HG03469 (cell line): ENCODE results near the gene HYOU1.
"Not testable (repeated sequence)": the region's sequence is repeated elsewhere in the genome, so short reads cannot be mapped to it uniquely, and the experiment has no call there.

Experiments
- ATAC-seq: cut with Tn5 transposase; IDR thresholded peaks from one replicate; pipeline ENCODE4 v1.9.1; 2021; ENCODE audit warnings: mild to moderate bottlenecking, moderate library complexity, moderate number of reproducible peaks; ENCODE audit not compliant: unreplicated experiment

Gene HYOU1

DNA sequence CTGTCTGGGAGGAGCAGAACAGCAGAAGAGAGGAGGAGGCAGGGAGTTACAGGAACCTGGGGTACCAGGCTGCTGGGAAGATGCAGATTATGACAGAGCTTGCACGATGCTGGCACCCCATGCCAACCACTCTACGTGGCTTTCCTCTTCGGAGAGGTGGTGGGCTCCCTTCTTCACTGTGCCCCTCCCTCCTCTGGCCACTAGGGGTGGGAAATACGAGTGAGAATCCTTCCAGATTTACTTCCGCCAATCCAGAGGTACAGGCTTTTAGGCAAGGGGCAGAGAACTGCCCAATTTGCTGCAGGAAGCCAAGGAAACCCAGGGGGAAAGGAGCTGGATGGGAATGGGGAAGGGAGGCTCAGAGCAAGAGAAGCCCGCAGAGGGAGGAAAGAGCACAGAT, 12.3 kb downstream of the HYOU1 start:
- no peak for ATAC-seq

DNA sequence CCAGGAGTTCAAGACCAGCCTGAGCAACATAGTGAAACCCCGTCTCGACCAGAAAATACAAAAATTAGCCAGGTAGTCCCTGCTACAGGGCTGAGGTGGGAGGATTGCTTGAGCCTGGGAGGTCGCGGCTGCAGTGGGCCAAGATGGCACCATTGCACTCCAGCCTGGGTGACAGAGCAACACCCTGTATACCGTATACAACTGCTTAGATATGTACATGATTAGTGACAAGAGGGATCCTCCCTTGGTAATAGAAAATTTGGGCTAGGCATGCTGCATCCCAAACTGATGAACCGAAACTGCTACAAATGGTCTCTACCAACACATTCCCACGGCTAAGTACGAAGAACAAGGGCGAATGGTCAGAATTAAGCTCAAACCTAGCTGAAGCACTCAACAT, 14.1 kb downstream of the HYOU1 start:
- no peak for ATAC-seq

DNA sequence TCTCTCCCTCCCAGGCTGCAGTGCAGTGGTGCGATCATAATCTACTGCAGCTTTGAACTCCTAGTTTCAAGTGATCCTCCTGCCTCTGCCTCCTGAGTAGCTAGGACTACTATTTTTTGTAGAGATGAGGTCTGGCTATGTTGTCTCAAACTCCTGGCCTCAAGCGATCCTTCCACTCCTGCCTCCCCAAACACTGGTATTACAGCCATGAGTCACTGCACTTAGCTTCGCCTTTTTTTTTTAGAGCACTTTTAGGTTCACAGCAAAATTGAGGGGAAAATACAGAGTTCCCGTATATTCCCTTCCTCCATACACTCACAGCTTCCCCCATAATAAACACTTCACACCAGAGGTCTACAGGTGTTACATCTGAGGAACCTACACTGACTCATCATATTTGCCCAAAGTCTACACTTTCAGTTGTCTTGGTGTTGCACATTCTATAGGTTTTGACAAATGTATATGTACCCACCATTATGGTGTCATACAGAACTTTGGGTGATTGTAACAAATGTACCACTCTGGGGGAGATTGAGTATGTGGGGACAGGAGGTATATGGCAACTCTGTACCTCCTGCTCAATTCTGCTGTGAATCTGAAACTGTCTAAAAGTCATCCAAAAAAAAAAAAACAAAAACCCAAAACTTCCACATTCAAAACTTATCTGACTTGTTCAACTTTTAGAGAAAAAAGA, 15.0 kb downstream of the HYOU1 start:
- ATAC-seq, result no peak

DNA sequence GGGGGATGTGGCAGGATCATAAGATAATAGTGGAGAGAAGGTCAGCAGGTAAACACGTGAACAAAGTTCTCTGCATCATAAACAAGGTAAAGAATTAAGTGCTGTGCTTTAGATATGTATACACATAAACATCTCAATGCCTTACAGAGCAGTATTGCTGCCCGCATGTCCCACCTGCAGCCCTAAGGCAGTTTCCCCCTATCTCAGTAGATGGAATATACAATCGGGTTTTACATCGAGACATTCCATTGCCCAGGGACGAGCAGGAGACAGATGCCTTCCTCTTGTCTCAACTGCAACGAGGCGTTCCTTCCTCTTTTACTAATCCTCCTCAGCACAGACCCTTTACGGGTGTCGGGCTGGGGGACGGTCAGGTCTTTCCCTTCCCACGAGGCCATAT, 17.5 kb downstream of the HYOU1 start:
- ATAC-seq, result not testable (repeated sequence)

DNA sequence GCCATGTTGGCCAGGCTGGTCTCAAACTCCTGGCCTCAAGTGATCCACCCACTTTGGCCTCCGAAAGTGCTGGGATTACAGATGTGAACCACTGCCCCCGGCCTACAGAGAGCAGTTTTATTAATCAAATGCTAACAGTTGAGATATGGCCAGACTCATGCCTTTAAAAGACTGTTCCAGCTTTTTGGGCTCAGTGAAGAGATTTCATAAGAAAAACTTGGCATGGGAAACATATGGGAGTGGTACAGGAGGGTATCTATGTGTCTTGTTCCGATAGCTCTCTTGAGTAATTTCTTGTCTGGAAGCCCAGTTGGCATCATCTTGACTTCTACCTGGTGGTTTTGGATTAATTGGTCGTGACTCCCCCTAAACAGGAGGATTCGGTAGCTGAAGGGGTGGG, 18.1 kb downstream of the HYOU1 start:
- ATAC-seq, result no peak

DNA sequence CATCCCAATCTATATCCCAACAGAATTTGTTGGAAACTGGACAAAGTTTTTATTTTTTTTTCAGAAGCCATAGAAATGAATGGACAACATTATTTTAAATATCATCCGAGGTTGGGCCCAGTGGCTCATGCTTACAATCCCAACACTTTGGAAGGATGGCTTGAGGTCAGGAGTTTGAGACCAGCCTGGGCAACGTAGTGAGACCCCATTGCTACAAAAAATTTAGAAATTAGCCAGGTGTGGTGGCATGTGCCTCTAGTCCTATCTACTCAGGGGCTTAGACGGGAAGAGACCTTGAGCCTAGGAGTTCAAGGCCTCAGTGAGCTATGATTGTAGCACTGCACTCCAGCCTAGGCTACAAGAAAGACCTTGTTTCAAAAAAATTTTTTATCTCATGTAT, 22.2 kb downstream of the HYOU1 start:
- no peak for ATAC-seq

DNA sequence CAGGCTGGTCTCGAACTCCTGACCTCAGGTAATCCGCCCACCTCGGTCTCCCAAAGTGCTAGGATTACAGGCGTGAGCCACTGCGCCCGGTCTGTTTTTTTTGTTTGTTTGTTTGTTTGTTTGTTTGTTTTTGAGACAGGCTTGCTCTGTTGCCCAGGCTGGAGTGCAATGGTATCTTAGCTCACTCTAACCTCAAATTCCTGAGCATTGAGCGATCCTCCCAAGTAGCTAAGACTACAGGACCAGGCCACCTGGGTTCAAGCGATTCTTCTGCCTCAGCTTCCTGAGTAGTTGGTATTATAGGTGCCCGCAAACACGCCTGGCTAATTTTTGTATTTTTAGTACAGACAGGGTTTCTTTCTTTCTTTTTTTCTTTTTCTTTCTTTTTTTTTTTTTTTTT, 23.6 kb downstream of the HYOU1 start:
- not testable (repeated sequence) for ATAC-seq

DNA sequence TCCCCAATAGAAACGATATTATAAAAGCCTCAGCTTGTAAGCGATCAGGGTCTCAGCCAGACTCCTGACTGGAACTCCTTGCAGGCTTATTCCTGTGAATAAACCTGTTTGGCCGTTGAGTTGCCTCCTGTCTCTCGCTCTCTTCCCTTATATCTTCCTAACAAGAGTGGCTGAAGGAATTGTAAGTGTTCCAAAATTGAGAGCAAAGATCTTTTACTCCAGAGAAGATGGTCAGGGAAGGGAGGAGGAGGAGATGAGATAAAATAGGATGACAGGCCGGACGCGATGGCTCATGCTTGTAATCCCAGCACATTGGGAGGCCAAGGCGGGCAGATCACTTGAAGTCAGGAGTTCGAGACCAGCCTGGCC, 25.1 kb downstream of the HYOU1 start:
- no peak for ATAC-seq

DNA sequence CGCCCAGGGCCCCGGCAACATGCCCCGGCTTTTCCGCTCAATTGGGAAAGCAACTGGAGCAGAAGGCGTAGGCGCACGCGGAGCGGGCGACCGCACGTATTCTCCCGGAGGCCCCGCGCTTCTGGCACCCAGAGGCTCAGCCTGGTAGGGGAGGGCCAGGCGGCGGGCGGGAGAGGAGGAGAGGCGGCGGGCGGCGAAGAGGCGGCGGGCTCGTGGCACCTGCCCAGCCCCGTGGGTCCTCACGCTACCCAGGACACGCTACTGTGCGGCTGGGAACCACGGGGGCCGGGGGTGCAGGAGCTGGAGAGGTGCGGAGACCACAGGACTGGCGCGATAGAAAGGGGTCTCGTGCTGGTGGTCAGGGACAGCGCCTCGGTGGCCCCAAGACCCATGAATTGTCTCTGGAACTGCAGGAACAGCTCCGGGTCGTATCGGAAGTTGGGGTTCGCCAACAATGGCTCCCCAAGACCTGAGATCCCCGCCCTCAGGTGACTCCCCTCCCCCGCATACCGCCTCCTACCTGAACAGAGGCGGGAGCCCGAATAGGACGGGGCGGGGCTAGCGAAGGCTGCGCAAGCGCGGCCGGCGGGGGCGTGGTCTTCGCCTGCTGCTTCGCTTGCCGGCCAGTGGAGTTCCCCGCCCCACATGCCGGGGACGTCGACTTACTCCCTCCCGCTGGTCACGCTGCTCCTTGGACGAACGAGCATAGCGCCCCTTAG, 26.5 kb downstream of the HYOU1 start, which contains the start of gene SLC37A4:
SLC37A4 (minus strand) TSS at position 549 of the 719 bp plus-strand sequence.
- ATAC-seq, result peak; percentile 69

DNA sequence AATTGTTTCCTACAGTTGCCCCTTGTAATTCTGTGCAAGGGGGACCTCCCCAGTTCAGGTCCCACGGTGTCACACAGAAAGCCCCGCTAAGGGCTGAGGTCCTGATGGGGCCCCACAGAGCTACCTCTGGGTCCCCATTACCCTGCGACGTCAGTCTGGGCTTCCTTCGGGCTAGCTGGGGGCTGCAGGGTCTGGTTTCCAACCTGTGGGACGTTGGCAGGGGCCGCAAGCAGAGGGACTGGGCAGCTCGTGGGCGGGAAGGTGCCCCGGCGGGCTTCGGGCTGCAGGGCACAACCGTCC, 27.0 kb downstream of the HYOU1 start:
- no peak for ATAC-seq

DNA sequence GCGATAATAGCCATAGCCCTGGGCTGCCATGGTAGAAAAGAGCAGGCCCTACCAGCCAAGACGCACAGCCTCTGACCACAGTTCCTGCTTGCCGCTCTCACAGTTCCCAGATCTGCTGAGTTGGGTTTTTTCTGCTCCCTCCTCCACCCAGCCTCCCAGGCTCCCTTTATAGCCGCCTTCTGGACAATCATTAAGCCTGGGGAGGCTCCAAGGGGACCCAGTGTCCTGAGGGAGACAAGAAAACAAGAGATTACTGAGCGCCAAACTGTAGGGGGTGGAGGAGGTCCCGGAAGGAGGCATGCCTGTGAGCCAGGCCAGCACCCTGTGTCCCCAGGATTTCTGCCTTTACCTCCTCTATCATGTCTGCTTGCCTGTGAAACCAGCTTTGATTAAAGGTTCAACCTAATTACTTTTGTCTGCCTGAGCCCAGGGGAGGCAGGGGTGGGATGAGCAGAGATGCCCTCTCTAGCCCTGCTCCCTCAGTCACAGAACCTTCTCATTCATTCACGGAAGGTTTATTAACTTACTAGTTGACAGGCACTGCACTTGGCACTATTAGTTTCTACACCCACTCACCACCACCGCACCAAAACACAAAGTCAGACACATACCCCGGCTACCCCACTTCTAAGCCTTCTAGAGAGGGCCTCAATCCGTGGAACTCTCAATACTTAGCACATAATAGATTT, 27.5 kb downstream of the HYOU1 start:
- no peak for ATAC-seq

DNA sequence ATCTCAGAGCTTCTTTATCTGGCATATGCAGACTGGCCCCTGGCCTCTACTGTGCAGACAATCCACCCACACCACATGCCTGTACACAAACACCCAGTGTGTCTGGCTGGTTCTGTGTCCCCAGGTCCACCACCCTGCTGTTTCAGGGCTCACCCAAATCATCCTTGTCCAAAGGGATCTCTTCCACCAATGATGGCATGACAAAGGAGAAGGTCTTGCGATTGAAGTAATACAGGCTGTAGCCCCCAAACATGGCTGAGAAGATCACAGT, 28.0 kb downstream of the HYOU1 start:
- ATAC-seq, result no peak

DNA sequence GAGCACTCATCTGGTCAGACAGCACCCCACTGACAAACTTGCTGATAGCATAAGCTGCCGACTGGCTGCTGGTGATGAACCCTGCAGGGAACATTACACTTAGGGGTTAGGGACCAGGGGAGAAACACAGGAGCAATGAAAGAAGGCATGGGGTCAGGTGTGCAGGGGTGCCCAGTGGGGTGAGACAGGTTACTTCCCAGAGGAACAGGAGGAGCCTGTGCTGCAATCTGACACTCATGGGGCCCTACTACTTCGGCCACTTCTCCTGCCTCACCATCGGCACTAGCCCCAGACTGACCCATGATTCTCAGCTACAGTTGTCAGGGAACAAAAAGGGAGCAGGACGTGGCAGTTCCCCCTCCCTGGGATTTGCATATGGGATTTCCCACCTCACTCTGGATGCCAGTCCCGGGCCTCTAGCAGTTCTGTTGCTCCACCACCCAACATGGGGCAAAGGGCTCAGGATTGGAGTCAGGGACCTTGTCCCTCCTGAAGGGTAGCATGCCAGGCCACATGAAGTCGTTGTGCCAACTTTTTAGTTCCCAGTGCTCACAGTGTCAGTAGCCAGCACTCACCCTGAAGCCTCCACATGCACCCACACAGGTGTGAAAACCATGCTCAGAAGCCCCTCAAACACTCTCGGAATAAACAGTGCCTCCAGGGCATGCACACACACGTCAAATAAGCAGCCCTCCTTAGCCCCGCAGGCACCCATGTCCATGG, 28.5 kb downstream of the HYOU1 start:
- no peak for ATAC-seq

DNA sequence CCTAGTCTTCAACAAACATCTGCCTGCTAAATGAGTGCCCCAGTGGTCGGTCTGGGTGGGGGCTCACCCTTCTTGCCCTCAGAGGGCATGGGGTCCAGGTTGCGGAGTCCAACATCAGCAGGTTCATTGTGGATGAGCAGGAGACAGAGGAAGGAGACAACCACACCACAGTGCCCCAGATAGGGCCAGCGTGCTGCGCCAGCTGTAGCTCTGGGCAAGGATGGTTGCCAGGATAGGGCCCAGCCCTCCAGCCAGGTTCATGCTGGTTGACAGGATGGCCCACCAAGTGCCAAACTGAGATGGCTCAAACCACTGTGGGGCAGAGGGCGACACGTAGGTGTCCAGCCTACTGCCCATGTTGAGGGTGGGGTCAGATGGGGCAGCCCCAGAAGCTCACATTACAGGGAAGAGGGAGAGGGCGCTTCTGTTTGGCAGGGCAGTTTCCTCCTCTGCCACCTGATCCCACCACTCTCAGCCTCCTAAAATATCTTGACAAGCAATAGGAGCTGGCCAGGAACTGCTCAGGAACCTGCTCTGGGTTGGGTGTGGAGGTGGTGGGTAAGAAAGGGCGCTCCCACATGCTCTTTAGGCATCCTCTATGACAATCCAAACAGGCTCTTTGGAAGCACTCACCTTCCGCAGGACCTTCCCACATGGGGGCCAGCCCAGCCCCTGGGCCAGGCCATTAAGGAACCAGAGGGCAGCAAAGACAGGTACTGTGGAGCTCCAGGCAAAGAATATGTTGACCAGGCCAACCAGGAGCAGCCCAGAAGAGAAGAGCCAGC, 29.3 kb downstream of the HYOU1 start:
- ATAC-seq, result no peak

DNA sequence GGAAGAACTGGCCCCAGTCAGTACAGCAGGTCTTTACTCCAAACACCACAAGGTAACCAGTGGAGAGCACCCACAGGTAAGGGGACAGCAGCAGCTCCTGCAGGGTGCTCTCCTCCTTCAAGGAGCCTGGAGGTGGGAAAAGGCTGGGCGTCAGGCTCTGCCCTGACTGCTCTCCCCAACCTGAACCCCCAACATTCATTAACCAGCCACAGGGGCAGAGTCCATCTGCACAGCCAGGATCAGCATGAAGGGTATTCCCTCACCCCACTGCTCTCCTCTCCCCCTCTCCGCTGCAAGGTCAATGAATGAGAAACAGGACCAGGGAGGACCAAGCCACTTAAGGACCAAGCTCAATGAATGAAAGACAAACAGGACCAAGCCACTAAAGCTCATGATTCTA, 30.0 kb downstream of the HYOU1 start:
- no peak for ATAC-seq

DNA sequence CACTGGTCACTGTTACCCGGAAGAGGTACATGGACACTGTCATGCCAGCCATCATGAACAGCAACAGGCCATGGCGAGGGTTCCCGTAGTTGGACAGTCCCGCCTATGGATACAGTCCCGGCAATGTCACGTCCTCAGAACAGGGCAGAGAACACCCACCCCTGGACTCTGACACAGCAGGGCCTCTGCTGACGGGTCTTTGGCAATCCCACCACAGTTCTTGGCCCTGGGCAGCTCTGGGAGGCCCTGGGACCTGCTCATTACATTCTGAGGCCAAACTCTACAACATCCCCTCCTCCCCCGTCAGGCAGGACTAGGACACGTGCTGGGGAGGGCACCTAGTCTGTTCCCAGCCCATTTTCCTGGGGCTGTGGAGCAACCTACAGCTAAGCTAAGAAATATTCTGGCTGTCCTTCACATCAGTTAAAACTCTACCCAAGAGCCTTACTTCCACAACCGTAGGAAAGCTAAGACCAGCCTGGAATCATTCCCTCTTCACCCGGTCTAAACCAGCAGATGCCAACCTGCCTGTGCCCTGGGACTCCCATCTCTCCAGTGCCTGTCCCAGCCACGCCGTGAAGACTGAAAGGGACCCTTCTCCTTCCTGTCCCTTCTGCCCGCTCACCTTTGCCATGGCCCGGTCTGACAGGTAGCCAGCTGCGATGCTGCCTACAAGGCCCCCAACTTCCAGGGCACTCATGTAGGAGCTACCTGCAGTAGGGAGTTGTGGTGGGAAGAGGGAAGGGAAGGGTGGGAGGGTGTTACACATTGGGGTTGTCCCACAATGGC, 30.8 kb downstream of the HYOU1 start:
- ATAC-seq, result no peak

DNA sequence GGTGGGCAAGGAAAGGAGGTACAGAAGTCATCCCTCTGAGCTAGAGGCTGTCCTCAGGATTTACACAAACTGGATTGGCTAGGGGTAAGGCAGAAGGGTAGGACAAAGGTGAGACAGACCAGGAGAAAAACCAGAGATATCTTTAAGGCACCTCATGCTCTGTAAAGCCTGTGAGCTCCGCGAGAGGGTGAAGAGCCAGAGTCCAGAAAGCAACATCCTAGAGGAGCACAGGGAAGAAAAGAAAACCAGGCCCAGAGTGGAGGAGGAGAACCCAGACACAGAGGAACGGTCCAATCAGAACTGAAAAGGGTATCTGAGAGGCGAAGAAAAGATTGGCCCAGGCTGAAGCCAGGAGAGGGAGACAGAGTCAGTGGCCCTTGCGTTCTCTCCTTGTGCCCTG, 31.5 kb downstream of the HYOU1 start:
- ATAC-seq, result no peak

DNA sequence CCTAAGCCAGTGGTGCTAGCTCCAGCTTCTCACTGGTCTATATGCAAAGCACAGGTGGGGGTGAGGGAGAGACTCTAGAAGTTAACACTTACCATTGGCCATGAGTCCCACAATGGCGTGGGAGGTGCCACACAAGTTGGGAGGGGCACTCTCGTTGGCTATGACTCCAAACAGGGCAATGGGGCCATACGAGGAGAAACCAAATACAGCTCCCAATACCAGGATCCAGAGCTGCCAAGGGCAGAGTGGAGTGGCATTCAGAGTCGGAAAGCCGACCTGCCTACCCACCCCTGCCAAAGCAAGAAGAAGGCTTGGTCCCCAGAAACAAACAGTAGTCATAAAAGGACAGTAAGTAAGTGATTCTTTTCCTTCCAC, 31.9 kb downstream of the HYOU1 start:
- ATAC-seq, result no peak

DNA sequence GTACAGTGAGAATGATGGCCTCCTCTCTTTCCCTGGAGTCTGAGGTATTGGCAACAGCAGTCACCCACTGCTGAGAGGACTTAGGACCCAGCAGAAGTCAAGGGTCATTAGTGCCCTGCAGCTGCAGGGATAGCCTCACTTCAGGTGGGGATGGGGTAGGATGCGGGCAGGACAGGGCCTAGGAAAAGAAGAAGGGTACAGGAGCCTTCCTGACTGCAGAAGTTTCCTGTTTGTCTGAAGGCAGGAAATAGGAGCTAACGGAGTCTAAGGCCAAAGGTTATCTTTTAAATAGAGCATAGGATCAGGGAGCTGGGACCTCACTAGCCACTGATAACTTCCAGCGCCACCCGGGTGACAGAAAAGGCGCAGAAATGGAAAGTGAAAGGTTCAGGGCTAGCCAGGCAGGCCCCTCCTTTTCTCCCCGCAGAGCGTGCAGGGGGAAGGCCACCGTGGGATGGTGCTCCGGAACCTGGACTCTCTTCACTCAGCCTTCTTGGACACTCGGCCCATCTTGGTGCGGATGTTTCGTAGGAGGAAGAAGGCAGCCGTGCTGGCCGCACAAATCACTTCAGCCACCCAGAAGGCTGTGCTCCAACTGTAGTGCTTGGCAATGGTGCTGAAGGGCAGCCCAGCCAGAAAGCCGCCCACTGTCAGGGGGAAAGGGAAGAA, 32.4 kb downstream of the HYOU1 start:
- ATAC-seq, result no peak

DNA sequence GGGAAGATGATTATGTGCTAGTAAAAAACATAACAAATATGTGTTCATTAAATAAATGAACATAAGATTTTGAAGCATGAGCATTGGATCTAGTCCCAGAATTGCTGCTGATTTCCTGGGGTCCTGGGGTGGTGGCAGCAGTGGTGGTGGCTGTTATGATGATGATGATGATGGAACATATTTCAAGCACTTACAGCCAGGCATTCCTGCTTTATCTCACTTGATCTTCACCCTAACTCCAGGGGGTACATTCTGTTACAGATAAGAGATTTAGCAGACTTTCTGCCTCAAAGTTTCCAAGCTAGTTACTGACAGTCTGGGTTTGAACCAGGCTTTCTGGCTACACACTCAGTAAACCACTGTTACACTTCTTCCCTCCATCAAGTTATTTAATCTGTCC, 33.3 kb downstream of the HYOU1 start:
- no peak for ATAC-seq
